GM20000 (cell line): ENCODE data around the gene NTN5.
"Not testable (repeated sequence)": the region's sequence is repeated elsewhere in the genome, so short reads cannot be mapped to it uniquely, and the experiment has no call there.

ENCODE experiments used
- DNase-seq: peaks from one replicate; pipeline ENCODE4 v3.0.0; 2012; ENCODE audit warnings: low spot score
- TF ChIP-seq, protein P1 (sequence below): IDR thresholded peaks from 2 replicates; pipeline ENCODE4 v1.5.1; 2012; ENCODE audit warnings: mild to moderate bottlenecking, control low read depth; ENCODE audit errors: extremely low read depth, missing control alignments

The NTN5 gene

DNA sequence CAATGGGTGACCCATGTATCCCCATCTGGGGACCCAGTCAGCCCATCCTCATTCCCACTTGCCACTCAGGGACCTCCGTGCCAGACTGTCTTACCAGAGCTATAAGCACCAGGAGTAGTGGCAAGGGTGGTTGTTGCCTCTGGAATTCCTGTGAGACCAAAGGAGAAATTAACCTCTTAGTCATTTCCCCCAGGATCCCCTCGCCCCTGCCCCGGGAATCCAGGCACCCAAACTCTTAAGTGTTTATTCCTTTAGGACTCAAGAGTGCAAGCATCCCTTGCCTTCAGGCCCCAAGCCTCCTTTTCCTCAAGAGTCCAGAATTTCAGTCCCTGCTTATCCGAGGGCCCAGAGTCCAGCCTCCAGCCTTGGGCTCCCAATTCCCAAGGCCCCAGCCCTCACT is 9.2 kb downstream of the NTN5 start:
- TF ChIP-seq, protein P1, sequence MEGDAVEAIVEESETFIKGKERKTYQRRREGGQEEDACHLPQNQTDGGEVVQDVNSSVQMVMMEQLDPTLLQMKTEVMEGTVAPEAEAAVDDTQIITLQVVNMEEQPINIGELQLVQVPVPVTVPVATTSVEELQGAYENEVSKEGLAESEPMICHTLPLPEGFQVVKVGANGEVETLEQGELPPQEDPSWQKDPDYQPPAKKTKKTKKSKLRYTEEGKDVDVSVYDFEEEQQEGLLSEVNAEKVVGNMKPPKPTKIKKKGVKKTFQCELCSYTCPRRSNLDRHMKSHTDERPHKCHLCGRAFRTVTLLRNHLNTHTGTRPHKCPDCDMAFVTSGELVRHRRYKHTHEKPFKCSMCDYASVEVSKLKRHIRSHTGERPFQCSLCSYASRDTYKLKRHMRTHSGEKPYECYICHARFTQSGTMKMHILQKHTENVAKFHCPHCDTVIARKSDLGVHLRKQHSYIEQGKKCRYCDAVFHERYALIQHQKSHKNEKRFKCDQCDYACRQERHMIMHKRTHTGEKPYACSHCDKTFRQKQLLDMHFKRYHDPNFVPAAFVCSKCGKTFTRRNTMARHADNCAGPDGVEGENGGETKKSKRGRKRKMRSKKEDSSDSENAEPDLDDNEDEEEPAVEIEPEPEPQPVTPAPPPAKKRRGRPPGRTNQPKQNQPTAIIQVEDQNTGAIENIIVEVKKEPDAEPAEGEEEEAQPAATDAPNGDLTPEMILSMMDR: no peak
- DNase-seq: no peak

GRCh38 chr19:48661711-48662090 is 11.1 kb downstream of the NTN5 start:
- DNase-seq: no peak
- TF ChIP-seq, protein P1: no peak

DNA sequence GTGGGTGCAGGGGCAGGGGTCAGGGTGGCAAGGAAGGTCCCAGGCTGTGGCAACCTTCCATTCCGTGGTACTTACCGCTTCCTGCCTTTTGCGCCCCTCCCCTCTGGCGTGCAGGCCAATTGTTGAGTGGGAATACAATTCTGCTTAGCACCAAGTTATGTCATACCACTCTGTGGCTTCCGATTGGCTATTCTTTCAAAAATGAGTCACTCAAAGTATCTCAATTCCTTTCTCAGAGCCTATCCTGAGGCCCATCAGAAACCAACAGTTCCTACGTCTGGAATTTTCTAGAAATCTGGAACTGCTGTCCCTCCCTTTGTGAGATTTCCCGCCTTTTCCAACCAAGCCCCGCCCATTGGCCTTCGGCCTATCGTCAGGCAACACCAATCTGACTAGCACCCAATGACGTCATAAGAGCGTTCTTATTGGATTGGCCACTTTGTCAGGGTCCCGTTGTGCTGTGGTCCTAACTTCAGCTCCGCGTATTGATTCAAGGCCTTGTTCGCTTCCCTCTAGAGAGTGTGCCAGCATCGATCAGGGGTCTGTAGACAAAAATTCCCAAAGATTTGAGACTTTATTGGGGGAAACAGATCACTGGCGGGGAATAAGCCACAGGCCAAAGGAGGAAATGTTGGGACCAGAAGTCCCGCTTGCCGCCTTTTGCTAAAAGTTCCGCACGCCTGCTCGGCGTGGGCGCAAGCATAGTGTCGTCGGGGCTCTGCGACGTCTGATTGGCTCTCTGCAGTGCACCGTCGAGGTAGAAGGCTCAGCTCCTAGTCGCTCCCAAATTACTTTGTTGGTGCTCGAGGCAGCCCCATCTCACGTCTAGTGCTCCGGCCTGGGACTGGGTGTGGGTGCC is 11.7 kb downstream of the NTN5 start:
- peak; percentile 99 for DNase-seq
- TF ChIP-seq, protein P1: no peak

DNA sequence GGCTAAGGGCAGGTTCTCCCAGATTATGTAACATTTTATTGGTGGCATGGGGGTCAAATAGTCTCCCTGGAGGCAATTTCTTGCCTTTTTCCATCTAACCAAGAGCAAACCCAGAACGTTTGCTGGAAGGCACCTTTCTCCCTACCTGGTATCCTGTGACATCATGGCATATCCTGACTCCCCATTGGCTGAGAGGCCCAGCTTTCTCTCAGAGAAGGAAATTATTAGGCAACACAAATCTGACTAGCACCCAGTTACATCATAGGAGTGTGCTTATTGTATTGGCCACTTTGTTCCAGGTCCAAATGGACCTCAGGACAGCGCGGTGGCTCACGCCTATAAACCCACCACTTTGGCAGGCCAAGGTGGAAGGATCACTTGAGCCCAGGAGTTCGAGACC is 13.0 kb downstream of the NTN5 start:
- TF ChIP-seq, protein P1: no peak
- peak; percentile 62 for DNase-seq

- TF ChIP-seq, protein P1: no peak
- no peak for DNase-seq
These were observed 14.3 kb downstream of the NTN5 start for GRCh38 chr19:48658483-48658882.

DNA sequence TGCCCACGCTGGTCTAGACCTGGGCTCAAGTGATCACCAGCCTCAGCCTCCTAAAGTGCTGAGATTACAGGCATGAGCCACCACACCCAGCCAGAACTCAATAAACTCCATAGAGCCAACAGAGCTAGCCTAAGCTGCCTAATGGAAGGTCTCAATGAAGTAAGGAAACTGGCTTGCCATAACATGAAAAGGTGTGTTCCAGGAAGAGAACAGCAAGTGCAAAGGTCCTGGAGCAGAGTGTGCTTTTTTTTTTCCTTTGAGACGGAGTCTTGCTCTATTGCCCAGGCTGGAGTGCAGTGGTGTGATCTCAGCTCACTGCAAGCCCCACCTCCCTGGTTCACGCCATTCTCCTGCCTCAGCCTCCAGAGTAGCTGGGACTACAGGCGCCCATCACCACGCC is 15.0 kb downstream of the NTN5 start:
- not testable (repeated sequence) for DNase-seq

GRCh38 chr19:48656840-48657474 is 15.9 kb downstream of the NTN5 start:
- DNase-seq: no peak
- TF ChIP-seq, protein P1: no peak
